Heart right ventricle (tissue), 16 donors: ENCODE data around the gene CATSPERE. TPM values are rescaled to one million over a fixed set of nuclear protein-coding genes. Genes with fewer than 3 reads are reported as not detected.

ENCODE experiments used
- ATAC-seq, 8 donors: fragments of 200-7000 bp; cut with Tn5 transposase; one replicate each; pipeline ENCODE4 v1.9.1; 2020; ENCODE audit warnings: mild to moderate bottlenecking in 8 of 8, moderate library complexity in 8 of 8, moderate number of reproducible peaks in 1 of 8
- DNase-seq, 2 donors: peaks; one replicate each; pipeline ENCODE4 v3.0.0-alpha.2; 2020
- H3K27ac ChIP-seq, 10 donors: fragments of 200-600 bp; sonication (generic) in 2 of 10; one replicate each; pipeline versions ENCODE4 v1.5.0 to v1.8.0; 2020 to 2022; ENCODE audit warnings: mild to moderate bottlenecking in 3 of 10
- H3K27me3 ChIP-seq, 7 donors: fragments of 200-600 bp; one replicate each; pipeline ENCODE4 v1.8.0; 2021 to 2022; ENCODE audit warnings: mild to moderate bottlenecking in 2 of 7
- H3K36me3 ChIP-seq, 9 donors: fragments of 200-600 bp; sonication (generic) in 1 of 9; one replicate each; pipeline versions ENCODE4 v1.5.0 to v1.8.0; 2020 to 2022; ENCODE audit warnings: mild to moderate bottlenecking in 2 of 9
- H3K4me1 ChIP-seq, 9 donors: fragments of 200-600 bp; sonication (generic) in 1 of 9; one replicate each; pipeline versions ENCODE4 v1.5.0 to v1.8.0; 2020 to 2022; ENCODE audit warnings: mild to moderate bottlenecking in 4 of 9
- H3K4me3 ChIP-seq, 10 donors: fragments of 200-600 bp; sonication (generic) in 2 of 10; one replicate each; pipeline versions ENCODE4 v1.5.0 to v1.8.0; 2020 to 2022; ENCODE audit warnings: mild to moderate bottlenecking in 7 of 10, moderate library complexity in 2 of 10
- H3K9me3 ChIP-seq, 11 donors: fragments of 200-600 bp in 10 of 11; sonication (generic) in 2 of 11; one replicate each; pipeline versions ENCODE4 v1.5.0 to v1.8.0; 2013 to 2022; ENCODE audit warnings: mild to moderate bottlenecking in 2 of 11, control low read depth in 1 of 11, moderate library complexity in 1 of 11
- WGBS, 2 donors: extraction: QIAGEN DNeasy Blood & Tissue Kit; methylation state at CpG; one replicate each; pipeline ENCODE4 v1.1.7; 2013; ENCODE audit warnings: inconsistent platforms in 1 of 2; 5-methylcytosine and 5-hydroxymethylcytosine counted together
- intact Hi-C, 10 donors: fragments of 100-400 bp; cut with DNase I; formaldehyde crosslinking; loops; one replicate each; pipeline versions ENCODE4 v1.11.1 to v1.14.2; 2022
- long read RNA-seq, 3 donors: library from polyadenylated mRNA; unstranded; transcript quantifications; one replicate each; pipeline ENCODE4 v2.0.0, GENCODE V29; 2020 to 2021
- polyA plus RNA-seq, 2 donors: library from polyadenylated mRNA; stranded (reverse); fragments of 200-250 nt; gene quantifications; one replicate each; pipeline ENCODE4 v1.2.3, GENCODE V29; 2013
- total RNA-seq, 10 donors: library from RNA; stranded (reverse); fragmentation: NEBNext Ultra II Directional in 3 of 10; extraction: Animal tissue kit (Norgen Biotek cat#: 25700) in 3 of 10; gene quantifications; one replicate each; pipeline versions ENCODE4 v1.2.1 to v1.2.4, GENCODE V29; 2021 to 2023
- TF ChIP-seq, protein P1 (sequence below), 9 donors: fragments of 200-600 bp; sonication (generic) in 2 of 9; IDR thresholded peaks; one replicate each; pipeline versions ENCODE4 v1.5.0 to v1.8.0; 2021 to 2022; ENCODE audit warnings: antibody characterized with exemption in 9 of 9, mild to moderate bottlenecking in 5 of 9, moderate library complexity in 1 of 9
- donor health status: Arrhythmogenic right ventricular cardiomyopathy.
- donor health status: ischemic (EF 13 %, LVEDD 7.1; RV severe dilation, severe dysfunction).
- donor health status: healthy with polysubstance abuse.
- donor health status: DM: no; HTN: yes; CAD: no.
- donor health status: DM: no; HTN: no; CAD: no.
- donor health status: ischemic (EF 25% LVEDD 6.9; RV normal size, moderate dysfunction).
- donor health status: ischemic (EF 25% LVEDD 5.7; RV mildly dilated, moderate dysfunction).
- donor health status: healthy.
- donor health status: DM: yes; HTN: yes; CAD: no.
- donor health status: Ischemic cardiomyopathy.
- donor health status: ischemic (EF 35%, LVEDD 5.7; RV mildly dilated, moderate dysfunction).
- donor health status: nonischemic (EF 11% LVEDD 7.7; RV severe dilation, severe dysfunction).
- donor health status: DM: yes; HTN: yes; CAD: no.
- donor health status: PGD.
- donor health status: ischemic (EF 29% LVEDD 5.4; RV normal size, mild dysfunction).
- donor health status: nonischemic (EF 23%, LVEDD 6.1; RV moderate dilation, normal function).

Gene CATSPERE, protein sequence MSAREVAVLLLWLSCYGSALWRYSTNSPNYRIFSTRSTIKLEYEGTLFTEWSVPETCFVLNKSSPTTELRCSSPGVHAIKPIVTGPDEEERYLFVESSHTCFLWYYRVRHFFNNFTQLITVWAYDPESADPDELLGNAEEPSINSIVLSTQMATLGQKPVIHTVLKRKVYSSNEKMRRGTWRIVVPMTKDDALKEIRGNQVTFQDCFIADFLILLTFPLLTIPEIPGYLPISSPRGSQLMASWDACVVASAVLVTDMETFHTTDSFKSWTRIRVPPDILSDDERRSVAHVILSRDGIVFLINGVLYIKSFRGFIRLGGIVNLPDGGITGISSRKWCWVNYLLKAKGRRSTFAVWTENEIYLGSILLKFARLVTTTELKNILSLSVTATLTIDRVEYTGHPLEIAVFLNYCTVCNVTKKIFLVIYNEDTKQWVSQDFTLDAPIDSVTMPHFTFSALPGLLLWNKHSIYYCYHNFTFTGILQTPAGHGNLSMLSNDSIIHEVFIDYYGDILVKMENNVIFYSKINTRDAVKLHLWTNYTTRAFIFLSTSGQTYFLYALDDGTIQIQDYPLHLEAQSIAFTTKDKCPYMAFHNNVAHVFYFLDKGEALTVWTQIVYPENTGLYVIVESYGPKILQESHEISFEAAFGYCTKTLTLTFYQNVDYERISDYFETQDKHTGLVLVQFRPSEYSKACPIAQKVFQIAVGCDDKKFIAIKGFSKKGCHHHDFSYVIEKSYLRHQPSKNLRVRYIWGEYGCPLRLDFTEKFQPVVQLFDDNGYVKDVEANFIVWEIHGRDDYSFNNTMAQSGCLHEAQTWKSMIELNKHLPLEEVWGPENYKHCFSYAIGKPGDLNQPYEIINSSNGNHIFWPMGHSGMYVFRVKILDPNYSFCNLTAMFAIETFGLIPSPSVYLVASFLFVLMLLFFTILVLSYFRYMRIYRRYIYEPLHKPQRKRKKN
- total RNA-seq (under 1 TPM in 9 of 10 donors, not detected in 1; 0.15 to 0.83 (median 0.28) TPM), polyA plus RNA-seq (under 1 TPM; 0.07 to 0.15 TPM)
- long read RNA-seq, donor 1: 0 reads
- long read RNA-seq, donor 2: 0 reads
- long read RNA-seq, donor 3: 0 reads

DNA sequence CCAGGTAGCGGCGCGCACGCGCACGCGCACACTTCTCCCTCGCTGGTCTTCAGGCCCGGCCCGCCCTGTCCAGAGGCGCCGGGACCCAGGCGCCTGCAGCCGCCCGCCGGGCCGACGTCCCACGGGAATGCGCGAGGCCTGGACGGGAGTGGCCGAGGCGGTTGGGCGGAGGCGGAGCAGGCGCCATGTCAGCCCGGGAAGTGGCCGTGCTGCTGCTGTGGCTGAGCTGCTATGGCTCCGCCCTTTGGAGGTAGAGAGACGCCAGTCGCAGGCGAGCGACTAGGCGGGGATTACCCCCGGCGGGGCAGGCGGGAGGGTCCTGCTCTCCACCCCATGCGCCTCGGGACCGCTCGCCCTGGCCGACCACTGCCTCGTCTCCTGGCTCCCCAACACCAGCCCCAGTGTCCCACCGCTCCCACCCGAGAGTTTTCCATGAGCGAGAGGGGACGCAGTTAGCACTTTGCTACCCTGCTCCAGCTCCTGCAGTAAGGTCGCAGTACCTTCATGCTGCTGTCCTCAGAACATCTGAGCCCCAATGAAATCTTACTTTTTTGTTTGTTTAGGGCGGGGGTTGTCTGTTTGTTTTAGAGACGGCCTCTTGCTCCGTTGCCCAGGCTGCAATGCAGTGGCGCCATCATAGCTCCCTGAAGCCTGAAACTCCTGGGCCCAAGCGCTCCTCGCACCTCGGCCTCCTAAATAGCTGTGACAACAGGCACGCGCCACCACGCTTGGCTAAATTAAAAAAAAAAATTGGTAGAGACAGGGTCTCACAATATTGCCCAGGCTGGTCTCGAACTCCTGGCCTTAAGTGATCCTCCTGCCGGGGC, at the start of gene CATSPERE:
TSS of gene CATSPERE (plus strand) at position 29 of the 827 bp plus-strand sequence. CDS start at position 186, 157 bp downstream.
- no peaks in the 10 kb centered on the region for H3K9me3 ChIP-seq
- peak; percentile 91 to 95 for DNase-seq
- H3K4me3 ChIP-seq: peak within 1 kb of the TSS; percentile 22 to 78 (median 66)
- WGBS, 2 donors: 16% methylated on average over 61 of the region's 61 CpGs
- peaks cover 0 to 16% (median 6%) of the 10 kb centered on the region in 9 donors for H3K4me1 ChIP-seq
- peak; percentile 98 to 100 (median 98) for ATAC-seq
- H3K27ac ChIP-seq: peak within 1 kb of the TSS; percentile 63 to 94 (median 86)
- no peaks in the 10 kb centered on the region for H3K27me3 ChIP-seq
- intact Hi-C loops: loop anchor here in 2 of 10 donors (1.0 to 5.0 kb wide), 2 partner anchors 9 to 191 kb away; partner anchors contain the start of gene DESI2 (in 1 of the 2)
- TF ChIP-seq, protein P1, sequence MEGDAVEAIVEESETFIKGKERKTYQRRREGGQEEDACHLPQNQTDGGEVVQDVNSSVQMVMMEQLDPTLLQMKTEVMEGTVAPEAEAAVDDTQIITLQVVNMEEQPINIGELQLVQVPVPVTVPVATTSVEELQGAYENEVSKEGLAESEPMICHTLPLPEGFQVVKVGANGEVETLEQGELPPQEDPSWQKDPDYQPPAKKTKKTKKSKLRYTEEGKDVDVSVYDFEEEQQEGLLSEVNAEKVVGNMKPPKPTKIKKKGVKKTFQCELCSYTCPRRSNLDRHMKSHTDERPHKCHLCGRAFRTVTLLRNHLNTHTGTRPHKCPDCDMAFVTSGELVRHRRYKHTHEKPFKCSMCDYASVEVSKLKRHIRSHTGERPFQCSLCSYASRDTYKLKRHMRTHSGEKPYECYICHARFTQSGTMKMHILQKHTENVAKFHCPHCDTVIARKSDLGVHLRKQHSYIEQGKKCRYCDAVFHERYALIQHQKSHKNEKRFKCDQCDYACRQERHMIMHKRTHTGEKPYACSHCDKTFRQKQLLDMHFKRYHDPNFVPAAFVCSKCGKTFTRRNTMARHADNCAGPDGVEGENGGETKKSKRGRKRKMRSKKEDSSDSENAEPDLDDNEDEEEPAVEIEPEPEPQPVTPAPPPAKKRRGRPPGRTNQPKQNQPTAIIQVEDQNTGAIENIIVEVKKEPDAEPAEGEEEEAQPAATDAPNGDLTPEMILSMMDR (IDR thresholded peaks at IDR 0.05): no peak
- H3K36me3 ChIP-seq: no peaks in the 10 kb centered on the region

DNA sequence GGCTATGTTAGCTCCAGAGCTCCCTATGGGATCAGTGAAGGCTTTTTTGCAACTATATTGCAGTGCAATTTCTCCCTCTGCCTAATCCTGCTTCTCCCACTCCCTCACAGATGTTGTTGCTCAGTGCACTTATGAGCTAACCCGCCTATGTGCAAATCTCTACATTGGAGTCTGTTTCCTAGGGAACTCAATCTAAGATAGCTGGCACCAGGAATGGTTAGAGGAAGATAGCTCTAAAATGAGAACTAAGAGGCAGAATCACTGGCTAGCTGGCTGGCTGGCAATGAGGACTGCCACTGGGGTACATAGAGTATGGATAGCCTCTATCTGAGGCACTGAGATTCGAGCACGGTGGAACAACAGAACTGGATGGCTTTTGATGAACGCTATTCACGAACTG, 48.9 kb upstream of the CATSPERE start:
- intact Hi-C loops: no loop called here
- TF ChIP-seq, protein P1 (IDR thresholded peaks at IDR 0.05): no peak
- Histone ChIP-seq H3K36me3 (peaks cover 0 to 100% (median 60%) of the 10 kb centered on the region in 9 donors), H3K27me3 (no peaks in the 10 kb centered on the region), H3K4me1 (peaks cover 0 to 6% (median 0%) of the 10 kb centered on the region in 9 donors), H3K9me3 (no peaks in the 10 kb centered on the region), H3K27ac (no peak overlapping the region), H3K4me3 (no peak overlapping the region)
- 92 to 96% methylated on average over 5 of the region's 5 CpGs for WGBS, 2 donors
- no peak for DNase-seq
- no peak for ATAC-seq

DNA sequence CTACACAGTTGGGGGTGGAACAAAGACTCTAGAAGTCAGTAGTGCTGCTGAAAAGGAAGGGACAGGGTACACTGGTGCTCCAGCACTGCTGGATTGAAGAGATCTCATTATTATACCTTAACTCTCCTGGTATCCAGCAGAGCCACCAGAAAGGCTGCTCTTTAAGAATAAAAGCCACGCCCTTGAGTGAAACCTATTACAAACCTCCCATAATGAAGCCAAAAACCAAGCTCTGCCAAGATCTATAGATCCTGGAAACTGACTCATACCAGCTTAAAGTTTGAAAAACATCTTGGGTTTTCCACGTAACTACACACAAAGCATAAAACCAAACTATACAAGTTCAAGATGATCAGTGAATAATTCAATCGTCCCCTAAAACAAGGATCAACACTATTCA, 47.3 kb upstream of the CATSPERE start:
- DNase-seq (no peak), ATAC-seq (no peak)
- 97% methylated on average over 3 of the region's 3 CpGs for WGBS, 2 donors
- peaks cover 0 to 6% (median 0%) of the 10 kb centered on the region in 9 donors for H3K4me1 ChIP-seq
- no peak overlapping the region for H3K27ac ChIP-seq
- no peak overlapping the region for H3K4me3 ChIP-seq
- no peaks in the 10 kb centered on the region for H3K27me3 ChIP-seq
- peaks cover 0 to 100% (median 61%) of the 10 kb centered on the region in 9 donors for H3K36me3 ChIP-seq
- TF ChIP-seq, protein P1 (IDR thresholded peaks at IDR 0.05): no peak
- intact Hi-C loops: no loop called here
- no peaks in the 10 kb centered on the region for H3K9me3 ChIP-seq
